Tracheal epithelial cell (primary cell): ENCODE data around the gene TMPRSS11A. TPM values are rescaled to one million over a fixed set of nuclear protein-coding genes. Genes with fewer than 3 reads are reported as not detected.

Source experiments
- total RNA-seq: library from RNA; depleted of rRNA; stranded (reverse); fragments of >200 nt; gene quantifications from 2 replicates; pipeline ENCODE4 v1.2.1, GENCODE V29; 2014

The TMPRSS11A gene
- under 0.01 TPM in 1 of 2 replicates, not detected in the other for total RNA-seq

GRCh38 chr4:67963356-67963755, at the start of gene TMPRSS11A:
Gene TMPRSS11A, minus strand, starts transcription at chr4:67963493. Its CDS starts 100 bp downstream, at chr4:67963393.

GRCh38 chr4:67883902-67884301, 79.4 kb downstream of the TMPRSS11A start, which contains the start of gene TMPRSS11D:
Gene TMPRSS11D, minus strand, starts transcription at chr4:67884002. Its CDS starts 69 bp downstream, at chr4:67883933.

Other genes starting within 250 kb of the TMPRSS11A start
- 0.43 TPM in 1 of 2 replicates, not detected in the other for gene GNRHR, start 209.1 kb downstream of the TMPRSS11A start, total RNA-seq
- 0.96 and 3.2 TPM in 2 replicates for gene TMPRSS11D, start 79.5 kb downstream of the TMPRSS11A start, total RNA-seq
- gene TMPRSS11F, start 166.4 kb upstream of the TMPRSS11A start, total RNA-seq = 0.85 and 2.7 TPM in 2 replicates